ENCODE results near the gene VPS50. TPM values are rescaled to one million over a fixed set of nuclear protein-coding genes. Genes with fewer than 3 reads are reported as not detected.
A peak's percentile ranks its signal among the peaks of the same experiment; 100 is the strongest.
"Not testable (repeated sequence)": the region's sequence is repeated elsewhere in the genome, so short reads cannot be mapped to it uniquely, and the experiment has no call there.

VPS50 gene
- total RNA-seq, 1 experiment from 2014 or later: 17.9 TPM

DNA sequence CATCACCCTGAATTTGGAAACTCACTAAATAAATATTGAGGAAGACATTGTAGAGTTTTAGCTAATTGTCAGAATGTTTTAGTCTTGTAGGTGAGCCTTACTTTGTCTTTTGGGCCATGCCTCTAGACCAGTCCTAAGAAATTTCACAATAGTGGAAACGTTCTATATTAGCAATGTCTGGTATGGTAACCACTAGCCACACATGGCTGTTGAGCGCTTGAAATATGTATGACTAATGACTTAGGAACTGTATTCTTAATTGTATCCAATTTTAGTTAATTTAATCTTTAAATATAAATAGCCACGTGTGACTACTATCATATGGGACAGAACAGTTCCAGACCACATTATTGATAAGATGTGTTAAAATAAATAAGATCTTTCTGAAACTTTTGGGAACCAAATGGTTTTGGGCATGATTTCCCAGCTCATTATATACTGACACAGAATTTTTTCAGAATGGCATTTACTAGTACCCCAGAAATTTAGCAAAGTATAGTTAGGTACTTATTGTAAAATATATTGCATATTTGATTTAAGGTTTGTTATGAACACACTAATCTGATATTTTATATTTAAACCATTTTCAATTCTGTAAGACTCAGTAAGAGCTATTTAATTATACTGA is 95.0 kb downstream of the VPS50 start:
- DNase-seq (ENCODE audit: low spot score): peak; percentile 87

GRCh38 chr7:93331706-93332105 is 99.5 kb downstream of the VPS50 start:
- DNase-seq (ENCODE audit: low spot score): no peak

DNA sequence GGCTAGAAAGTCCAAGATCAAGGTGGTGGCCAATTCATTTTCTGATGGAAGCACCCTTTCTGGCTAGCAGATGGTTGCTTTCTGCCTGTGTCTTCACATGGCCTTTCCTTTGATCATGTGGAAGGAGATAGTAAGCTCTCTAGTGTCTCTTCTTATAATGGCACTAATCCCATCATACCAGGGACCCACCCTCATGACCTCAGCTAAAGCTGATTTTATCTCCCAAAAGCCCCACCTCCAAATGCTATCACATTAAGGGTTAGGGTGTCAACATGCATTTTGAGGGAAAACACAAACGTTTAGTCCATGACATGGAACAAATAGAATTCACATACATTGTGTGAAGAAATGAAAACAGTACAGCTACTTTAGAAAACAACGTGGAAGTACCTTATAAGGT is 100.0 kb downstream of the VPS50 start:
- DNase-seq (ENCODE audit: low spot score): no peak

- no peak for DNase-seq (ENCODE audit: low spot score)
Observed at GRCh38 chr7:93337052-93337451, 104.9 kb downstream of the VPS50 start.

GRCh38 chr7:93342178-93342577 is 110.0 kb downstream of the VPS50 start:
- not testable (repeated sequence) for DNase-seq (ENCODE audit: low spot score)

DNA sequence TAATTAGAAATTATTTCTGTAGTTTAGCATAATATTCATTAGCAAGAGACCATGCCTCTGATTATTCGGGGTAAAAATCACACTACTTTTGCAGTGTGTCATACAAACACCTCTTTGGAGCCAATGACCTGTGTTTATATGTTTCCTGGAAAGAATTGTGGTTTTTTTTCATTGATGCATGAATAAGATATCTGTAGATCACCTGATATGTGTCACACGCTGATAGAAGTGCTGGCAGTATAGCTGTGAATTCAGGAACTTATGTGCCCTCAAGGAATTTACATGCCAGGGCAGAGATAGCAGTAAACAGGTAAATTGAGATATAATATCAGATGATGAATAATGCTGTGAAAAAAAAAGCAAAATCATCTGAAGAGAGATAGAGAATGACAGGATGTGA is 118.2 kb downstream of the VPS50 start:
- no peak for DNase-seq (ENCODE audit: low spot score)

DNA sequence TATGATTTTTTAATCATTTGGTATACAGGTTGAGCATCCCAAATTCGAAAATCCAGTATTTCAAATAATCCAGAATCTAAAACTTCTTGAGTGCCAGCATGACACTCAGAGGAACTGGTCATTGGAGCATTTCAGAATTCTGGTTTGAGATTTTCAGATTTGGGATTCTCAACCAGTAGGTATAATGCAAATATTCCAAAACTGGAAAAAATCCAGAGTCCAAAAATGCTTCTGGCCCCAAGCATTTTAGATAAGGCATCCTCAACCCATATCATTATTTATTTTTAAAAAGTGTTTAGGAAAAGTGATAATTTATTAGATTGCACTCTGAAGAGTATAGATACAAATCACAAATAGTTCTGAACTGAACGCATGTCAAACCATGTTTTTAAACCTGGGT is 120.7 kb downstream of the VPS50 start:
- no peak for DNase-seq (ENCODE audit: low spot score)

GRCh38 chr7:93354815-93355214 is 122.6 kb downstream of the VPS50 start:
- DNase-seq (ENCODE audit: low spot score): no peak

GRCh38 chr7:93359520-93360198 is 127.5 kb downstream of the VPS50 start:
- DNase-seq (ENCODE audit: low spot score): no peak

DNA sequence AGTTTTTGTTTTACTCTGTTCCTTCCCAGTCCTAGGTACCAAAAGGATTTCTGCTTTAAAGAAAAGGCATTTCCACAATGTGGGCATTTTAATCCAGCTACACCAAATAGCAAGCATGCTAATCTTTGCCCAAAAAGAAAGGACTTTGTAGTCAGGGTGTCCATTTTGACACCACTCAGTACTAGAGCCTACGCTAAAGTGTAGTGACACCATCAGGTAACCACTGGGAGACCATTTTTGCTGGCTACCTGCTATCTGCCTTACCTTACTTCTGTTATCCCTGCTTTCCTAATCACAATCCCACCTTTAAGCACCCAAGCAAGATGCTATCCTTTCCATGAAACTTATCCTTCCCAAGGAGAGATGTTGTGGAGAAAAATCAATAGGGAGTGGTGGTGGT is 129.7 kb downstream of the VPS50 start:
- no peak for DNase-seq (ENCODE audit: low spot score)

- DNase-seq (ENCODE audit: low spot score): no peak
Observed at GRCh38 chr7:93364806-93365205, 132.6 kb downstream of the VPS50 start.

DNA sequence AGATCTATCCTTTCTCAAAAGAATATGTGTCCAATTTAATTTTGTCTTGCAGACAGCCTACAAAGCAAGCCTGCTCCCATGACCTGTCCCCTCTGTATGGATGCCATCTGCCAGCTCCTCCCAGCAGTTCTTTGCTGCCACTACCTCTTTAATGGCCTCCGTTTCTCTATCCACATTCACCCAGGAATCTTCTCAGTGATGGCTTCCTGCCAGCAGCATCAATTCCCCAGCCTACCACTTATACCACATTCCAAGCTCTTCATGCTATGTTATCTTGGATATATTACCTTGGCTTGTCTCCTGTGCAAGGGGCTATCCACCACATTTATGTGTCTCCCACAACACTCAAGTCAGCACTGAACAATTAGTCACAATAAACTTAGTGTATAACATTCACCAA is 133.2 kb downstream of the VPS50 start:
- no peak for DNase-seq (ENCODE audit: low spot score)

DNA sequence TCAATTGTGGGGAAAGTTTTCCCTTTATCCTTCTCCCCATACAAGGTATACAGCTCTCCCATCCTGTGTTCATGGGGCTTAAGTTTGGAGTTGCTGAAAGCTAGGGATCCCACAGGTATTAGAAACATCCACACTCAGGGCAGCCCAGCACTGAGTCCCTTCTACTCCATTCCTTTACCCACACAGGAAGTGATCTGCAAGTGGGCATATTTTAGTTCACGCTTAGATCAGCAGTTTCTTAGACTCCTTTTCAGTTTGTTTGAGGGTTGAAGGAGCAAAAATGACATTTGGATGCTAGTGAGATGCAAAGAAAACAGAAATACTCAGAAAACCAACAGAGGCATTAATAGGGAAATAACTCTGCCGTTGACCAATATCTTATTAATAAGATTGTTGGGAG is 134.7 kb downstream of the VPS50 start:
- DNase-seq (ENCODE audit: low spot score): no peak

GRCh38 chr7:93367254-93367653 is 135.1 kb downstream of the VPS50 start:
- no peak for DNase-seq (ENCODE audit: low spot score)

GRCh38 chr7:93370937-93371336 is 138.8 kb downstream of the VPS50 start:
- DNase-seq (ENCODE audit: low spot score): not testable (repeated sequence)

DNA sequence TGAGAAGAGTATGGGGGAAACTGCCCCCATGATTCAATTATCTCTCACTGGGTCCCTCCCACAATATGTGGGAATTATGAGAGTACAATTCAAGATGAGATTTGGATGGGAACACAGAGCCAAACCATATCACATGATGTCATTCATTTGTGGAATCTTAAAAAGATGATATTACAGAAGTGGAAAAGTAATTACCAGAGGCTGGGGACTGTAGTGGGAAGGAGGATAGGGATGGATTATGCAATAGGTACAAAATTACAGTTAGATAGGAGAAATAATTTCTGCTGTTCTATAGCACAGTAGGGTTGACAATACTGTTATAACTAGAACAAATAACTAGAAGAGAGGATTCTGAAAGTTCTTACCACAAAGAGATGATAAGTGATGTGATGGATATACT is 141.4 kb downstream of the VPS50 start:
- DNase-seq (ENCODE audit: low spot score): no peak

GRCh38 chr7:93374345-93374940 is 142.3 kb downstream of the VPS50 start:
- DNase-seq (ENCODE audit: low spot score): peak; percentile 39

- no peak for DNase-seq (ENCODE audit: low spot score)
Observed at GRCh38 chr7:93375603-93376002, 143.4 kb downstream of the VPS50 start.

GRCh38 chr7:93378131-93378760 is 146.1 kb downstream of the VPS50 start:
- no peak for DNase-seq (ENCODE audit: low spot score)

DNA sequence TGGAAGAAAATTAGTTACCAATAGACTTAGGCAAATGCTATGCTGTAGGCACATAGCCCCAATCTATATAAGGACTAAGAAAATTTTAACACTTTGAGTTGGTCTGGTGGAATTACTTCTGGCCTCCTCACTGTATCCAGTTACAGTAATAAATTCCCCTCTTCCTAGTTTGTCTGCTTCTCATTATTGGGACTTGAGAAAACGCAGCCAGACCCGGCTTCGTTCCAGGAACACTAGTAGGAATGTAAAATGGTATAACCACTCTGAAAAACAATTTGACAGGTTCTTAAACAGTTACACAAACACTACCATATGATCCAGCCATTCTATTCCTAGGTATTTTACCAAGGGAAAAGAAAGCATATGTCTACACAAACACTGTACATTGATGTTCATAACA is 150.2 kb downstream of the VPS50 start:
- DNase-seq (ENCODE audit: low spot score): no peak

DNA sequence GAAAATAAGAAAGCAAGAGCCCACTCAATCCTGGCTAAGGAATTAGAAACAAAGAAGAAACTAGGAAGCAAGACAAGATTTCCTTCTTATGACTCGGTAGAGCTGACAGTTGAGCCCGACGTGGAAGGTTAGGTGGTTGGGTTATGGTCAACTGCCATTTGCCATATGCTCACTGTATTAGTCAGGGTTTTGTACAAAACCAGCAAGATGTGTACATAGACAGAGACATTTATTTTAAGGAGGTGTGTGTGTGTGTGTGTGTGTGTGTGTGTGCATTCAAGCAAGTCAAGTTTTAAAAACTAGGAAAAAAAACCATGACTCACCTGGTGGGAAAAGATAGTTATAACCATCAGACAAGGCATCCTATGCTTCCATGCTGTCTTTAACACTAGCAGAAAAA is 158.5 kb downstream of the VPS50 start:
- no peak for DNase-seq (ENCODE audit: low spot score)

GRCh38 chr7:93392984-93393383 is 160.8 kb downstream of the VPS50 start:
- DNase-seq (ENCODE audit: low spot score): no peak

DNA sequence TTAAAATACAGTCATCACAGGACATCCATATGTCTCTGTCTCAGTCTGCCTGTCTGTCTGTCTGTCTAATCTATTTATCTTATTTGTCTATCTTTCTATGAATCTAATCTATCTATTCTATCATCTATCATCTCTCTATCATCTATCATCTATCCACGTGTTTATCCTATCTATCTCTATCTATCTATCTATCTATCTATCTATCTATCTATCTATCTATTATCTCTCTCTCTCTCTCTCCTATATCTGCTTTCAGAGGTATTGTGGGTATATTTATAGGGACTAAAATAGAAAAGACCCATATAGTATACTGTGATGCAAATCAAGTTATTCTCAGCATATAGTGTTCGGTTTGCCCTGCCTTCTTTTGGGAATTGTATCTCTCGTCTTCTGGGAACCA is 167.5 kb downstream of the VPS50 start:
- no peak for DNase-seq (ENCODE audit: low spot score)

Measured in H4 (cell line).